K562 treated with DMSO at 1 percent for 24 hours (cell line): Measurements from ENCODE around the gene CASP6. TPM values are rescaled to one million over a fixed set of nuclear protein-coding genes. Genes with fewer than 3 reads are reported as not detected.

Source experiments
- total RNA-seq: library from RNA; unstranded; fragments of 300-600 nt; gene quantifications from 2 replicates; pipeline ENCODE4 v1.2.3, GENCODE V29; 2022; ENCODE audit warnings: low read depth; ENCODE audit not compliant: insufficient read depth

CASP6 gene
- 32.2 and 34.0 TPM in 2 replicates for total RNA-seq

GRCh38 chr4:109702950-109703663, at the start of gene CASP6:
Gene CASP6 (minus strand): TSS chr4:109703445. CDS start chr4:109703395, 50 bp downstream.

GRCh38 chr4:109729718-109730618, 26.7 kb upstream of the CASP6 start, which contains the start of gene PLA2G12A:
Gene PLA2G12A (minus strand): TSS chr4:109730070. CDS start chr4:109729809, 261 bp downstream.

Other genes starting within 250 kb of the CASP6 start
- gene MCUB, start 143.2 kb downstream of the CASP6 start, total RNA-seq = 19.9 and 23.9 TPM in 2 replicates
- 22.8 and 56.3 TPM in 2 replicates for gene PLA2G12A, start 26.6 kb upstream of the CASP6 start, total RNA-seq
- 0.75 and 1.1 TPM in 2 replicates for gene CFI, start 98.6 kb upstream of the CASP6 start, total RNA-seq
- gene GAR1, start 112.3 kb upstream of the CASP6 start, total RNA-seq = 15.3 and 16.1 TPM in 2 replicates
- gene RRH, start 124.5 kb upstream of the CASP6 start, total RNA-seq = not detected in 2 replicates
- gene LRIT3, start 144.7 kb upstream of the CASP6 start, total RNA-seq = not detected in 2 replicates
- 3.4 and 6.4 TPM in 2 replicates for gene EGF, start 209.4 kb upstream of the CASP6 start, total RNA-seq